GM21786 (cell line): ENCODE results near the gene CFAP61.
"Not testable (repeated sequence)": the region's sequence is repeated elsewhere in the genome, so short reads cannot be mapped to it uniquely, and the experiment has no call there.

Experiments used
- ATAC-seq: cut with Tn5 transposase; IDR thresholded peaks from one replicate; pipeline ENCODE4 v1.9.1; 2021; ENCODE audit not compliant: unreplicated experiment

The CFAP61 gene, protein sequence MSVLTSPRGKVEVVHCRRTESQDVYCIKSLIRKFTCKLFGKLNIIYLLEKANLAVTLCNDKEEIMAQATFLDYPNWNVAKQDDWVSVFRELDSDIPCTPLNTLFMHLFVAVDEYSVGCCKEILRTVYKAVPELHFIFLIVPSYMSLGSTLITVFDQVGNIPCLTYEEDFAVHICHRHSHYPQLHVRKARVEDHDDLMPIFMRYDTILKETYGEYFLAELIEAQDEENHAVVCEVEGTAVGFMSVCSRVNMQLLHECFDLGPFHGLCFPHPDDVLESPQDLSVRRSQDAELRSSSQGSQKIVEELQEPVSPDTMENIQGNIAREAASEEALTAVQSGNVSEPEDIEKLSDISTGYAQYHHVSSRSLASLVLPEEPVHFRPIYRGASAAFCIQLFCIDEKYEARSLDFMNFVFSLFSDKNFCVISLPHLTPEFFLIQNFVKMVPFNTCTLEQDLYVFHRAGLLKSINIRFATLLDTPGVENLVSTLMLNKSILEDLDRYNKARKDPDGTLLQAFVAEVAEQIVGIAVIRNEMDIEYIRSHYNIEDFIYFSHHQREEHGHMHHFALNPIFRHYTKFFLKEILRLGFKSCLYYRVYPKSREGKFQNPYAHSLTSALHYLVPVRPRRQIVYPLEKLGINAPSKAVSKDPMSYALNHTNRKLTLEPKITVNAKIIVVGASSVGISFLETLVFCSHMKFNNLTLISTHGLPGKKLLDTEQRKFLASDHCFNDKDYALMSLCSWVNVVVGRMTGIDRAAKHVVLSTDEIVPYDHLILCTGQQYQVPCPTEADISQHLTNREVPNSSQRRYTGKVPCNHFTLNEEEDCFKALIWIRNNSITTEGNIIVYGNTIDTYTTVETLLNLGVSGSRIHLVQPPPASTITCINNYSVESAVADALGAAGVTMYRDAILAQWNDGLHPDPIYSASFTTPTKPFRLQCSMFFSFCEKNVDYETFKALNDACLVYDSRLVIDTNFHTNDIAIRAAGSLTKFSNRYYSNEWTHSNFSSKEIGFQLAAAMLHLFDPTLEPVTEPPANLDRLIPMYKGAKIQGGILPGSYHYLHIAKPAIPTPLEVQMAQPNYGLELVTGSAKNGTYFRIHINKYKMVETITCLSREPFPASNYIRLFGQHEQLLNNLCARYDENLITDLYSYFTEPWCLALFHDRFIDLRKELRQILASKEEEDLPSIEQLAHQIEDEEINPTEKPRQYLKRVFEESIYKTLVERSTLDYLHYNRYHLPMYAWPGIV

GRCh38 chr20:20052074-20052970, at the start of gene CFAP61, which contains the start of gene CRNKL1:
CFAP61 (plus strand) TSS chr20:20052532; CDS start chr20:20056654, 4,122 bp downstream.
CRNKL1 (minus strand) TSS chr20:20052466; CDS start chr20:20052342, 124 bp downstream.
- ATAC-seq = peak; percentile 92

DNA sequence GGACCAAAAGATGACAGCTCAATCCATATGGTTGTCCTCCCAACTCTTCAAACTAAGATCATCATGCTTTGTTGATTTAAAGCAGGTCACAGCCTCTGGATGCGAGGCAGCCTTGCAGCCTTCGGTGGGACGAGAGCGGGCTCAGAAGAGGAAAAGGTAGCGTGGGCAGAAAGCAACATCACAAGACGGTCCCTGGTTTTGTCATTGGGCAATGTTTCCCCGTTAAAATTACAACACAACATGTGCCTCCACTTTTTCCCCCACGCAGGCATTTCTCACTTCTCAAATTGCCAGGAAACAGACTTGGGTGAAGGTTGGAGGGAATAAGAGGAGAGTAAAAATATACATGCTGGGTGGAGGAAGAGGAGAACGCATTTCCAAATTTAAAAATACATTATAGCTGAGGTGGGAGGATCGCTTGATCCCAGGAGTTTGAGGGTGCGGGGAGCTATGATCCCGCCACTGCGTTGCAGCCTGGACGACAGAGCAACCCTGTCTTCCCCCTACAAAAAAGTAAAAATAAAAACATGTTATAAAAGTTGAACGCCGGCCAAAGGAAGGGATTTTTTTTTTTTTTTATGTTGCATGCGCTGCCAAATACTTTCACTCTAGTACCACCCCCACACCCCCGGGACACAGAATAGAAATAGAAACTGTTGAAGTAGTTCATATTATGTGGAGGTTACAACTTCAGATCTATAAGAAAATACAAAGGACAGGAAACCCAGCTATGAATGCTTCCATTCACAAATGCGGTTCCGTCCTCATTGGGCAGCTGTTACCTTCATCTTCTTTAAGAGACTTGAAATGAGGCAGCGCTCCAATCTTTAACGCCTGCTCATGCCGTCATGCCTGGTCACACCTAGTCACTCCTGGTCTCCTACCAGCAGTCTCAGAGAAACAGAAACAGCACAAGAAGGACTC, 49.0 kb upstream of the CFAP61 start:
- ATAC-seq = no peak

DNA sequence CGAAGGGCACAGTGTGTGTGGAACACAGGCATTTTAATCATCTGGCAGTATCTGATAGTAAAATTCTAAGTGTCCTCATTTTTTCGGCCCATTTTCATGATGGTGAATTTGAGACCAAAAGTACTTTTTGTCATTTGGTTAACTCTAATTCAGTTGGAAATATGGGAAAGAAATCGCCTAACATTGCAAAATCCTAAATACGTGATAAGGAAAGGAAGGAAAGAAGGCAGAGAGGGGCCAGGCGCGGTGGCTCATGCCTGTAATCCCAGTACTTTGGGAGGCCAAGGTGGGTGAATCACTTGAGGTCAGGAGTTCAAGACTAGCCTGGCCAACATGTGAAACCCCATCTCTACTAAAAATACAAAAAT, 48.4 kb upstream of the CFAP61 start:
- not testable (repeated sequence) for ATAC-seq

DNA sequence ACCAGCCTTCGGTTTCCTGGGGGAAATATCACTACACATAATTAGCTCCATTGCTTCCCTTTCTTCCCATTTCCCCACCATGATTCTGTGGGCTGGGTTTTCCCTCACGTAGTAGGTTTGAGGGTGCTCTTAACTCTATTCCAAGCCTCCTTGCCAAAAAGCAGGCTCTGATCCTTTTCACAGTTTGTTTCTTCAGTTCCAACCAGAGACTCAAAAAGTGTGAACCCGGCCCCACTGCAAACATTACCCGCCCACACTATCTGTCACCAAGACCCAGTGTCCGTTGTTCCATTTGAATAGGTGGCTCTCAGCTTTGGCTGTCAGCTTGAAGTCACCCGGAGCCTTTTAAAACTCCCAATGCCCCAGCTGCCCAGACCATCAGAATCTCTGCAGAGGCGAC, 47.0 kb upstream of the CFAP61 start:
- ATAC-seq = no peak

DNA sequence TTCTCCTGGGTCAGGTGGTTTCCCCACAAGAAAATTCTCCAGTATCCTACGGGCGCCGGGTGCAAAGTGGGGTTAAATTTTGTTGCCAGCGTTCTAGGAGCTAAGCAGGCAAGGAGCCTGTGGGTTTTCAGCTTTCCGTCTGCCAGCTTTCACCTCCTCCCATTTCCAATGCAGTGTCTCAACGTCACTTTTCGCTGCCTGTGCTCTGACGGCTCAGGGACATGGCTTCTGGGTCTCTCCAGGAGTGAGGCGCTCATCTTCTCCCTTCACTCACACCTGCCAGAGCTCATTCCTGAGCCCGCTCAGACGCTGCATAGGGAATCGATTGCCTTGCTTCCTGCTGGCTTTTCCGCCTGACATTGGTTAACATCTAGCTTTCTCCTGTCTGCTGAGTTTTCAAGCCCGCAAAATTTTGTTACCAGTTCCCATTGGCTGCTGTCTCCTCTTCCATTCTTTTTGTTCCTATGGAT, 42.5 kb upstream of the CFAP61 start:
- ATAC-seq = no peak

DNA sequence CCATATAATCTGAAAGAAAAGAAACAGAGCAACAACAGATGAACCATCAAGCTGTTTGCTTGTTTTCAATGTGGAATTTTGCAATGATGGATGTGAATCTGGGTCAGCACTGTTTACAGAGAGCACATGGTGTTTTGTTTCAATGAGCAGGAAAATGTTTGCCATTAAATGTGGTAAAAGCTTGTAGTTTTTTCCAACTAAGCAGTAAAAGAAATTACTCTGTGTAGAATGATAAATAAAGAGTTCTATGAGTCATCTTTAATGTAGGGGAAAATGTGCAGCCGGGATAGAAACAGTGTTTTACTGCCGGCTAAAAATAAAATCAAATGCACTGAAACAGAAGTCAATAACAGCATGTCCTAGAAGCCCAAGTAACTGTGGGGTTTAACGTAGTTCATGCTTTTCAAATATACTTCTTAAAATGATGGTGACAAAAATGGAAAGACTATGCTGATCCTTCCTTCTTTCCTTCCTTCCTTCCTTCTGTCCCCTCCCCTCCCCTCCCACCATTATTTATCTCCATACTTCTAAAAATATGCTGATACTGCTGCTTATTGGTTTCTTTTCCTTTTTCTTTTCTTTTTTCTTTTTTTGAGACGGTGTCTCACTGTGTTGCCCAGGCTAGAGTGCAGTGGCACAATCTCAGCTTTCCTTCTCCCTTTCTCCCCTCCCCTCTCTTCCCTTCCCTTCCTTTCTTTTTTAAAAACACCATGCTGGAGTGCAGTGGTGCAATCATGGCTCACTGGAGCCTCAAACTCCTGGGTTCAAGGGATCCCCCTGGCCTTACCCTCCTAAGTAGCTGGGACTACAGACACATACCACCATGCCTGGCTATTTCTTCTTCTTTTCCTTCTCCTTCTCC, 41.5 kb upstream of the CFAP61 start:
- ATAC-seq = no peak

GRCh38 chr20:20012541-20012940, 39.8 kb upstream of the CFAP61 start:
- ATAC-seq = no peak

DNA sequence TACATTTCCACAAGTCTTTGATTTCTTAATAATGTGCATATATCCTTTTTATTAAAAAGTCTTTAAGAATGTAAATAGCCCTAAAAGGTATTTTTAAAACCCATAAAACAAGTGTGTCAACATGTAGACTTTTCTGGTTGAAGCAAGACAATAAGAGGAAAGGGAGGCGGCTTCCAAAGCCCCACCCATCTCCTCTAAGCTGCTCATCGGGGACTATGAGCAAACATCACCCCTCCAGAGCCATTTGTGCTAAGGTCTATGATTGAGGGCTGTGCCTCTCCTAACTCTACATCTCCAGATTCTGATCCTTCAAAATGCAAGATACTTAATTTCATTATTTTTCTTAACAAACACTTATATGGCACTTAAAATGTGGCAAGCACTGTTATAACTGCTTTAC, 37.7 kb upstream of the CFAP61 start:
- ATAC-seq = no peak

DNA sequence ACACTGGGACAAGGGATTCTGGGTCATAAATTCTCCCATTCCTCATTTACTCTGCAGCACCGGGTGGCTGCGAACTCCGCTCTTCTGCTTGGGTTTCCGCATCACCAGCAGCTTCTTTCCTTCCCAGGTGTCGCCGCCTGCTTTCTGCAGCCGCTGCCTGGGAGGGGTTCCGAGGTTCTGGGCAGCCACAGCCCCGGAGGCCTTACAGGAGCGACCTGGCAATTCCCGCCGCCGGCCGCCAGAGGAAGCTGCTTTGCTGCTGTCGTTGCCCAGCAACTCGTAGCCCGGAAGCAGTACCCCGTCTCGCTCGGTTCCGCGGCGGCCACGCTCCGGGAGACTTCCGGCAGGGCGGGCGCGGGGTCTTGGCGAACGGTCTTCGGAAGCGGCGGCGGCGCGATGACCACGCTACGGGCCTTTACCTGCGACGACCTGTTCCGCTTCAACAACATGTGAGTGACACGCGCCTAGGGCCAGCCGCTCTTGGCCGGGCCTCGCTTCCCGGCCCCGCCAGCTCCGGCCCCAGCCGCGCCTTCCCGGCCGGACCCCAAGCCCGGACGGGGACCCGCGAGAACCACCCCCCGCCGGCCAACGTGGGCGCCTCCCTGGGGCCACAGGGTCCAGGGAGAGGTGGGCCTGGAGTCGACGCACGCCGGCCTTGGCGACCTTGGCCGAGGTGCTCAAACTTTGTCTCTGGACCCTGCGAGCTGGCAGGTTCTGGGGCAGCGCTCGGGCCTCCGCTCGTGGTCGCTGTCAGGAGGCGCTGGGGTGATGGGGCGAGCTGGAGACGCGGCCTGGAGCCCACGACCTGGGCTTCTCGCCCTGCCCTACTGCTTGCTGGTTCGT, 35.1 kb upstream of the CFAP61 start, which contains the start of gene NAA20:
NAA20 (plus strand) TSS at position 362 of the 843 bp plus-strand sequence; CDS start at position 397, 35 bp downstream.
- peak; percentile 99 for ATAC-seq

DNA sequence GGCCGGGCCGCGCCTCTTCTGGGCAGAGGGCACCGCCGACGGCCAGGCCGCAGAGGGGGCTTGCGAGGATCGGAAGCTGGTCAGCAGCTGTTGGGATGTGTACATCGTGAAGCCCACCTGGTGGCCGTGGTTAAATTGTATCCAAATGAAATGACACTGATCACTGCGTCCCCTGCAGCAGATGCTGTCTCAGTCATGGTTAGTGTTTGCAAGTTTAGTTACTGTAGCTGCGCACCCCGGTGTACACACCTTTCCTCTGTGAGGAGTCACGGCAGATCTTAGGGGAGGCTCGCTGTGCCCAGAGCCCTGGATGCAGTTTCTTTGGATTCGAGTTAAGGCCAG, 34.5 kb upstream of the CFAP61 start:
- ATAC-seq = peak; percentile 0

DNA sequence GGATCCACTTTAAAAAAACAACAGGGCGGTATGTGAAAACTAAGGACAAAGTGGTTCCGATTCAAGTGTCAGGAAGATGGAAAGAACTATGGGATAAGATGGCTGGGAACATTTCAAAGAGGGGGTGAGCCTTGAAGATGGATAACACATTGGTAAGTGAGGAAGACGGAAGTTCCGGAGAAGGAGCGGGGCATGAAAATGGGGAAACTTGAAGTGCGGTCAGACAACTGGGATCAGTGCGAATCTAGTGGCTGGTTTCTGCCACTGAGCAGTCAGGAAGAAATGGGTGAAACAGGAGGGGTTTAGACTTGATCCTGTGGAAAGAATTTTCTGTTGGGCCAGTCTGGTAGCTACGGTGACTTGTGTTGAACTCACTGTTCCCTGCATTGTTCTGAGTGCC, 34.0 kb upstream of the CFAP61 start:
- ATAC-seq = no peak

- no peak for ATAC-seq
These were observed 33.2 kb upstream of the CFAP61 start for GRCh38 chr20:20019123-20019522.

DNA sequence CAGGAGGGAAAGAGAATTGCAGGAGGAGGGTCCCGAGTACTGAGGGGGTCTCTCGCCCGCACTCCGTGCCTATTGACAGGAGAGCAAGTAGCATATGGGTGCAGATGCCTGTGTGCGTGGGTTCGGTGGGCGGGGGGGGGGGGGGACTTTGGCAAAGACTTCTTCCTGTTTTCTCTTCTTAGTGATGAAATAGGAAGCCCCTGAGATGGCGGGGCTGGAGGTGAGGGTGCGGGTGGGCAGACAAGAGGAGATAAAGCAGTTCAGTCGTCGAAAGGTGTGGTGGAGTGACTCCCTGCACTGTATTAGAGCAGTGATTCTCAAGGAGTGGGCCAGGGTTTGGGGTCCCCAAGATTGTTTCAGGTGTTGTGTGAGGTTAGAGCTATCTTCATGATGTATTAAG, 31.4 kb upstream of the CFAP61 start:
- ATAC-seq = no peak

DNA sequence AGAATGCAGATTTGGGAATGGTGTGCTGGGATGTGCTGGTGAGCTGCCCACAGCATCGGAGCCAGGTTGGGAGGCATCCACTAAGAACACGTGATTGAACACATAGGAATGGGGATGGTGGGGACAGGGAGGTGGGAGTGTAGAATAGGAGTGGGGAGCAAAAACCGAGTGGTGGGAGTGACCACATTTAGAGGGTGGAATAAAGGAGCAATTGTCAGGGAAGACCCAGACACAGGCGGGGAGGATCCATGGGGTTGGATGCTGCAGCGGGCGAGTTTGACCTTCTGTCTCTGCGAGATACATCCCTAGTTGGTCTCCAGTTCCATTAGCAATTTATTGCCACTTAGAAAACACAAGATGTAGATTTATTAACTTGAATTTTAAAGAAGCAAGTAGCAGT, 30.5 kb upstream of the CFAP61 start:
- no peak for ATAC-seq

DNA sequence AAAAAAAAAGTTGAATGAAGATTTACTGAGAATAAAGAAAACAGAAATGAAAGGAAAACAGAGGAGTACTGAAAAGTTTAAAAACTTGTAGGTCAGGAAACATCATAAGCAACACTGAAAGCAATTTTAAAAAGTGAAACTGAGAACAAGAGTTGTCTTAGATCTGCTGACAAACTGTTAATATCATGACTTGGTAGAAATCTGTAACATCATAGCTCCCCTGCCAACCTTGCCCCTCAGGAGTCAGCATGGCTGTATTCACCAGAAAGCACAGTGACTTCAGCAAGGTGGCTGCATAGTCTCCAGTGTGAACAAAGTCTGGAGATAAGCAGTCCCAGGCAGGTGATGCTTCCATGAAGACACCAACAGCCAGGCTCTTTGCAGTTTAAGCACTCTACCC, 29.8 kb upstream of the CFAP61 start:
- peak; percentile 69 for ATAC-seq

GRCh38 chr20:20023395-20023794, 28.9 kb upstream of the CFAP61 start:
- ATAC-seq = no peak

DNA sequence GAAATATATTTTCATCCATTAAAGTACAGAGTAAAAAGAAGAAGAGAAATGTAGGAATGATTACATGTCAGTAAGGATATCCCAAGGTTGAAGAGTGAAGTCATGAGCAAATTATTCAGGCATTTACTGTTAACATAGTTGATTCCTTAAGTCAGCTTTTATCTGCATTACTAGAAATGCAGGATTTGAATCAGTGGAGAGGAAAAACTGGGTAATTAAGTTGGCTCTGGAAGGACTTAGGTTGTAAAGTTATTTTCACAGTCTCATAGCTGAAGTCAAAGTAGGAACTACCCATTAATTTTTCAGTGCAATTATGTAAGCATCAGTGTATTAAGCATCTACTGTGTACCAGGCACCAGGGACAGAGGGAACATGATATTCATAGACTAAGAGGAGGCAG, 27.4 kb upstream of the CFAP61 start:
- no peak for ATAC-seq
